ENCODE measurements around the gene TUBA1A.
A peak's percentile ranks its signal among the peaks of the same experiment; 100 is the strongest.

TUBA1A gene

DNA sequence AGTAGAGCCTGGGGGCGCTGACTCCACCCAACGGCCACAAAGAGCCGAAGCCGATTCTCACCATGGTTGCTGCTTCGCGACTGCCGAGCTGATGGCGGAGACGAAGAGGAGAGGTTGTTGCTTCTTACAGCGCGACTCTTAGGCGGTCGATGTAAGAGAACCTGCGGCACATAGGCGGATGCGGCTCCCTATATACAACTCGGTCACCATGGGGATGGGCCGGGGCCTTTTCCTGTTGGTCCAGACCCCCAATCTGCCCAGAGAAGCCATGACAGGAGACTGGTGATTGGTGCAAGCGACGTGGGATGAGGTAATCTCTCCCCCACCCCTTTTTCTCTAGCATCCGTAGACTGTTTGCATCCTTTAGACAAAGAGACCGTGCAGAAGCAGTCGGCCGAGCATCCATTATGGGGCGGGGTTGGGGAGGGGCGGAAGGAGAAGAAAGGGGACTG is at the start of gene TUBA1A:
TSS of gene TUBA1A (minus strand) at position 165 of the 452 bp plus-strand sequence. CDS start at position 64, 101 bp downstream.
- H3K36me3 Mint-ChIP-seq, result peaks cover 12% of the 10 kb centered on the region
- peak; percentile 98 for ATAC-seq
- H3K4me3 Mint-ChIP-seq, result peak within 1 kb of the TSS; percentile 97

DNA sequence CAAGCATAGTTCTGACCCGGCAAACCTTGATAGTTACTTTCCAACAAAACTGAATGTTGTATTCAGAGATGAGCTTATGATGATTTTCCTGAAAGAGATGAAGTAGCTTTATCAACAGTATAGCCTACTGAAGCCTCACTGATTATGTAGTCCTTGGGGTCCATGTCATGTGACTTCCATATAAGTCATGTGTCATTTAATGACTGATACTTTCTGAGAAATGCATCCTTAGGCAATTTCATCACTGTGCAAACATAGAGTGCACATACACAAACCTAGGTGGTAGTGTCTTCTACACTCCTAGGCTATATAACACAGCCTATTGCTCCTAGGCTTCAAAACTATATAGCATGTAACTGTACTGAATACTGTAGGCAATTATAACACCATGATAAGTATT is 47.5 kb upstream of the TUBA1A start:
- Mint-ChIP-seq H3K27me3 (no peaks in the 10 kb centered on the region), H3K4me1 (peaks cover 16% of the 10 kb centered on the region), H3K9me3 (no peaks in the 10 kb centered on the region), H3K27ac (no peak overlapping the region), H3K4me3 (no peak overlapping the region), H3K36me3 (no peaks in the 10 kb centered on the region)
- no peak for ATAC-seq

More for the DNA sequence above, at the start of gene TUBA1A:
- no peaks in the 10 kb centered on the region for H3K9me3 Mint-ChIP-seq
- H3K27me3 Mint-ChIP-seq, result no peaks in the 10 kb centered on the region
- peak within 1 kb of the TSS; percentile 95 for H3K27ac Mint-ChIP-seq
- peaks cover 6% of the 10 kb centered on the region for H3K4me1 Mint-ChIP-seq

- Mint-ChIP-seq H3K4me3 (peak overlapping the region; percentile 89), H3K36me3 (no peaks in the 10 kb centered on the region)
- ATAC-seq, result peak; percentile 71
Measured at GRCh38 chr12:49233842-49234526, 45.1 kb upstream of the TUBA1A start.

DNA sequence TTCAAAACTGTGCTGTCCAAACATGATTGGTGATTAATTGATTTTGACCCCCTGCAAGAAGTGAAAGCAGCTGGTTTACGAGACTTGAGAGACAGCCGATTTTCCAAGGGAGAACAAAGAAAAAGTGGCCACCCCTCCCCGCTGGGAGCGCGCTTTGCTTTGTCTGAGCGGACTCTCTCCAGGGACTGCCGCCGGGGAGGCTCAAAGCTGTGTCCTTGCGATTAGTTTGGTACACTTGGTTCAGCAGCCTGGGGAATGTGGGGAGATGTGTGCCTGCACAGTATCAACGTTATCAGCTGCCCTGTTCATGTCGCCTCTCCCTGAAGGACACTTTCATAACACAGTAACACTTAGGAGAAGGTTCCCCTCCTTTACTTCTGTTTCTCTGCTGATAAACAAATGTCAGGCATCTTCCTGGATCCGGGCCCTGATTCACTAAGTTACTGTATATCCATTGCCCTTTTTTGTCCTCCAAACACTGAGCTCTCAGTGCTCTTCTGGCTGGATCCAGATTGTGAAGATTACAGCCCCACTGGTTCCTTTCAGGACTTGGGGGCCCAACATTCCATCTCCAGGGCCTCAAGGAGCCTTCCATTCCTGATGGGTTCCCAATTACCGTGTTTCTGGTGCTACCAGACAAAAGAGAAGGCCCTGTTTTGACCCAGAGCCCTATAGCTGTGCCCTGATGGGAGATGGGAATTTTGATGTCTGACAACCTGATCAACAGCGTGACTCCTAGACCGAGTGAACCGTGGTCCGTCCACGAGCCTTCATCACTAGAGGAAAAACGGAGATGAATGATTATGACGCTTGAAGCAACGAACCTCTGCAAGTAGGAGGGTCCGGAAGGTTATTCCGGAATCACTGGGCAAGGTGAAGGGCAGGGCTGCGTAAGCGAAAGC is 44.3 kb upstream of the TUBA1A start:
- peak overlapping the region; percentile 89 for H3K4me3 Mint-ChIP-seq
- H3K4me1 Mint-ChIP-seq, result peaks cover 16% of the 10 kb centered on the region
- ATAC-seq, result no peak
- H3K36me3 Mint-ChIP-seq, result no peaks in the 10 kb centered on the region
- H3K9me3 Mint-ChIP-seq, result no peaks in the 10 kb centered on the region
- H3K27ac Mint-ChIP-seq, result peak overlapping the region; percentile 88
- no peaks in the 10 kb centered on the region for H3K27me3 Mint-ChIP-seq

More at GRCh38 chr12:49233842-49234526, 45.1 kb upstream of the TUBA1A start:
- Mint-ChIP-seq H3K9me3 (no peaks in the 10 kb centered on the region), H3K27ac (peak overlapping the region; percentile 88), H3K4me1 (peaks cover 16% of the 10 kb centered on the region), H3K27me3 (no peaks in the 10 kb centered on the region)

GRCh38 chr12:49231878-49232655 is 43.2 kb upstream of the TUBA1A start:
- H3K4me3 Mint-ChIP-seq, result no peak overlapping the region
- H3K4me1 Mint-ChIP-seq, result peaks cover 16% of the 10 kb centered on the region
- no peak for ATAC-seq
- no peaks in the 10 kb centered on the region for H3K9me3 Mint-ChIP-seq
- no peaks in the 10 kb centered on the region for H3K27me3 Mint-ChIP-seq
- peak overlapping the region; percentile 88 for H3K27ac Mint-ChIP-seq
- H3K36me3 Mint-ChIP-seq, result no peaks in the 10 kb centered on the region

- no peak overlapping the region for H3K27ac Mint-ChIP-seq
- no peaks in the 10 kb centered on the region for H3K36me3 Mint-ChIP-seq
- ATAC-seq, result no peak
- no peak overlapping the region for H3K4me3 Mint-ChIP-seq
- peaks cover 16% of the 10 kb centered on the region for H3K4me1 Mint-ChIP-seq
- H3K27me3 Mint-ChIP-seq, result no peaks in the 10 kb centered on the region
- no peaks in the 10 kb centered on the region for H3K9me3 Mint-ChIP-seq
Measured at GRCh38 chr12:49230805-49231194, 41.9 kb upstream of the TUBA1A start.

DNA sequence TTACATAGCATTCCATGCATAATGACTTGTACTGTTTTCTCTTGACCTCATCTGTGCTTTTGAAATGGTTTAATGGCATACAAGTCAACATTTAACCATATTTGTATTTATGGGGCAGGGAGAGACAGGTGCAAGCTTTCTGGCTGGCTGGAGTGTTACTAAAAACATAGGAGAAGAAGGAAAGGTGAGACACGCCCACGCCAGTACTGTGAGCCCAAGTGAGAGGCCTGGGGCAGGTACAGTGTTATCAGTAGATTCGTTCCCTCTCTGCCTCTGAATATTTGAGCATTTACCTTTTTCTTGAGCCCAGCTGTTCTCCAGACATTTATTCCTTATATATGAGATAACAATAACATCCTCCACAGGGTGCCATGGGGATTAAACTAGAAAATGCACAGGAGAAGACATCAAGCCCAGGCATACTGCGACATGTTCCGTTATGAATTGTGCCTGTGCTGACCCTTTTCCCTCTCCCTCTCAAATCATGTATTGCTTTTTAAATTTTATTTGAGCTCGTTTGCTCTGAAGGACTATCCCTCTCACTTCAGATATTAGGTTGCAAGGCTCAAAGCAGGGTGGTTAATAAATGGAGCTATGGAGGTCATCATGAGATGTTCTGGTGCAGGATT is 41.4 kb upstream of the TUBA1A start:
- H3K4me1 Mint-ChIP-seq, result peaks cover 14% of the 10 kb centered on the region
- no peak overlapping the region for H3K27ac Mint-ChIP-seq
- ATAC-seq, result no peak
- no peaks in the 10 kb centered on the region for H3K27me3 Mint-ChIP-seq
- H3K9me3 Mint-ChIP-seq, result no peaks in the 10 kb centered on the region
- H3K36me3 Mint-ChIP-seq, result no peaks in the 10 kb centered on the region
- no peak overlapping the region for H3K4me3 Mint-ChIP-seq

DNA sequence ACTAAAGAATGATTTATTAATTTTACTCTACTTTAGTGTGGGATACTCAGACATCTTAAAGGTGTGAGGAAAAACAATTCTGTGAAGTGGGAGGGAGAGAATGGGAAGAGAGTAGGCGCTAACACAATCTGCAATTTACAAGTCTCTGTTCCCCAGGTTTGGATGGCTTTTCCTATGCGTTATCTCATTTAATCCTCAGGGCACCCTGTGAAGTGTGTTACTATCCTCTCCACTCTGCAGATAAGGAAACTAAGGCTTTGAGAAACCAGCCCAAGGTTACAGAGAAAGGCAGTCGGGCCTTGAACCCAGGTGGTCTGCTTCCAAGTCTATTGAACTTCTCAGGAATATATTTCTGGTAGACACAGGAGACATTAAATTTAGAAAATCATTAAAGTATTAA is 39.8 kb upstream of the TUBA1A start:
- Mint-ChIP-seq H3K36me3 (no peaks in the 10 kb centered on the region), H3K27me3 (no peaks in the 10 kb centered on the region), H3K27ac (no peak overlapping the region), H3K4me3 (no peak overlapping the region), H3K4me1 (peaks cover 5% of the 10 kb centered on the region), H3K9me3 (no peaks in the 10 kb centered on the region)
- no peak for ATAC-seq

DNA sequence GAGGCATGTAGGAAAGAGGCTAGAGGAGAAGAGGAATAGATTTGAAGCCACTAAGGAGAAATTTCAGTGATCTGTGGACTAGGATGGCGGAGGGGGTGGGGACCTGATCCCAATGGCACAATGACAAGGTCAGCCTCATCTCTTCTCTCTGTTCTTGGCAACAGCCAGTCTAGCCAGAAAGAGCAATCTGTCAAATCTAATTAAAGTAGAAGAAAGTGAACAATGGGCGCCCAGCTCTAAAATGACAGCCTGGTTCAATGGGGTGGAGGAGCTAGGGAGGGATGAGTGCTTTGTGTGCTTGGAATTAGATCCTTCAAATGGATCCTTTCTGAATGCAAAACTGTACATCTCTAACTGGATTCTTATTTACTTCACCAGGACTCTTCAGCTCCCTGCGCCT is 38.8 kb upstream of the TUBA1A start:
- no peak for ATAC-seq
- no peak overlapping the region for H3K27ac Mint-ChIP-seq

GRCh38 chr12:49225576-49226166 is 36.8 kb upstream of the TUBA1A start:
- Mint-ChIP-seq H3K9me3 (no peaks in the 10 kb centered on the region), H3K4me3 (no peak overlapping the region), H3K4me1 (peaks cover 12% of the 10 kb centered on the region), H3K27ac (no peak overlapping the region), H3K36me3 (no peaks in the 10 kb centered on the region), H3K27me3 (no peaks in the 10 kb centered on the region)
- ATAC-seq, result no peak

More for the DNA sequence above, 38.8 kb upstream of the TUBA1A start:
- no peaks in the 10 kb centered on the region for H3K36me3 Mint-ChIP-seq
- H3K9me3 Mint-ChIP-seq, result no peaks in the 10 kb centered on the region
- H3K4me3 Mint-ChIP-seq, result no peak overlapping the region
- peaks cover under 1% of the 10 kb centered on the region for H3K4me1 Mint-ChIP-seq
- no peaks in the 10 kb centered on the region for H3K27me3 Mint-ChIP-seq

DNA sequence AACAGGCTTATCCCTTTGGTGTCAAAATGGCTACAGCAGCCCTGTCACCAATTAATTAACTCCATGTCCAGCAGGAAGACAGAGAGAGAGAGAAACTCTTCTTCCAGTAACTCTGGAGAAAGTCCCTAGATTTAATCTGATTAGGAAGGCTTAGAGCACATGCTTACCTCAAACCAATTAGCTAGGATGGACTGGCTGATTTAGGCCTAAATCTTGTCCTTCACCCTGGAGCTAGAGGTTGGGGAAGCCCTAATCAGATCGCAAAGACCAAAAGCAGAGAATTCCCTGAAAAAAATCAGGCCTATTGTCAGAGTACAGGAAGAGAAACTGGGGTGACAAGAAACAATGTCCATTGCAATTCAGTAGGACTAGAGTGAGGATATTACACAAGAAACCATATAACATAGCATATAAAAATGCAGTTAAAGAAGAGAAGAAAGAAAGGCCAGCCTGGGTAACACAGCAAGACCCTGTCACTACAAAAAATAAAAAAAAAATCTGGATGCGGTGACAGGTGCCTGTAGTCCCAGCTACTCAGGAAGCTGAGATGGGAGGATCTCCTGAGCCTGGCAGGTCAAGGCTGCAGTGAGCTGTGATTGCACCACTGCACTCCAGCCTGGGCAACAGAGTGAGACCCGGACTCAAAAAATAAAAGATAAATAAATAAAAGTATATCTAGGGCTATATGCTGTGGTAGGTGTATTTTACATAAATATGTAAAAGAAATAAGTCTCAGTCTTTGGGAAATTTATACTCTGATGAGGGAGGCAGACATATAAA is 34.9 kb upstream of the TUBA1A start:
- Mint-ChIP-seq H3K27me3 (no peaks in the 10 kb centered on the region), H3K4me1 (peaks cover 13% of the 10 kb centered on the region), H3K4me3 (no peak overlapping the region), H3K9me3 (no peaks in the 10 kb centered on the region), H3K36me3 (no peaks in the 10 kb centered on the region), H3K27ac (no peak overlapping the region)
- ATAC-seq, result no peak

DNA sequence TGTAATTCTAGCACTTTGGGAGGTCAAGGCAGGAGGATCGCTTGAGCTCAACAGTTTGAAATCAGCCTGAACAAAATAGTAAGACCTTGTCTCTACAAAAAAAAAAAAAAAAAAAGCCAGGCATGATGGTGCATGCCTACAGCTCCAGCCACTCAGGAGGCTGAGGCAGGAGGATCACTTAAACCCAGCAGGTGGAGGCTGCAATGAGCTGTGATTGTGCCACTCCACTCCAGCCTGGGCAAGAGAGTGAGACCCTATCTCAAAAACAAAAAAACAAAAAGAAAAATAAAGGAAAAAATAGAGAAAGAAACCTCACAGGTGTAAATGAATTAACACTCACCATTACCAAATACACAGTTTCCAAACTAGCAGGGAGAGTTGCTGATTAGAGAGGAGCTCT is 34.2 kb upstream of the TUBA1A start:
- H3K36me3 Mint-ChIP-seq, result no peaks in the 10 kb centered on the region
- H3K27me3 Mint-ChIP-seq, result no peaks in the 10 kb centered on the region
- no peak overlapping the region for H3K4me3 Mint-ChIP-seq
- no peaks in the 10 kb centered on the region for H3K9me3 Mint-ChIP-seq
- ATAC-seq, result no peak
- H3K4me1 Mint-ChIP-seq, result peaks cover 13% of the 10 kb centered on the region
- H3K27ac Mint-ChIP-seq, result no peak overlapping the region

DNA sequence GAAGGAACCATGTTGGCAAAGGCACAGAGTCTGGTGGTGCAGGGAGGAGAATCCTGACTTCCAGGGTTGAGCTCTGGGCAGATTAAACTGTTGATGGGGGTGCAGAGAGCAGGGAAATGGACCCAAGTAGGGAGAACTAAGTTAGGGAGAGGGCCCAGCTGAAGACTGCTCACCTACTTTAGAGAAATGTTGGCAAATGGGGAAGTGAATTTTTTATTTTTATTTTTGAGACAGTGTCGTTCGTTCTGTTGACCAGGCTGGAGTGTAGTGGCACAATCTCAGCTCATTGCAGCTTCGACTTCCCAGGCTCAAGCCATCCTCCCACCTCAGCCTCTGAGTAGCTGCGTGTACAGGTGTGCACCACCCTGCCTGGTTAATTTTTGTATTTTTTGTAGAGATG is 32.1 kb upstream of the TUBA1A start:
- Mint-ChIP-seq H3K4me3 (no peak overlapping the region), H3K27me3 (no peaks in the 10 kb centered on the region), H3K27ac (no peak overlapping the region), H3K36me3 (no peaks in the 10 kb centered on the region), H3K4me1 (peaks cover 13% of the 10 kb centered on the region), H3K9me3 (no peaks in the 10 kb centered on the region)
- no peak for ATAC-seq
